HepG2 (cell line): ENCODE data around the gene ATE1. TPM values are rescaled to one million over a fixed set of nuclear protein-coding genes. Genes with fewer than 3 reads are reported as not detected.

Experiments used
- CREM ChIP-seq, 2 experiments: sonication (generic) in 1 of 2; formaldehyde crosslinking in 1 of 2; IDR thresholded peaks; 2 replicates each; pipeline versions ENCODE4 v1.4.0 to v1.6.1; 2016 to 2020; ENCODE audit warnings: antibody characterized with exemption in 1 of 2, mild to moderate bottlenecking in 1 of 2, missing genetic modification reagents in 1 of 2
- FOXP4 ChIP-seq: sonication (generic); formaldehyde crosslinking; IDR thresholded peaks from 2 replicates; pipeline ENCODE4 v1.4.0; 2020; ENCODE audit warnings: missing genetic modification reagents
- KIAA2018 ChIP-seq: sonication (generic); formaldehyde crosslinking; IDR thresholded peaks from 2 replicates; pipeline ENCODE4 v1.5.0; 2020; ENCODE audit warnings: mild to moderate bottlenecking, missing genetic modification reagents, borderline replicate concordance
- NFE2L2 ChIP-seq: fragments of 150-350 bp; IDR thresholded peaks from 2 replicates; pipeline ENCODE4 v1.6.1; 2014; ENCODE audit warnings: low read length
- RBM39 ChIP-seq: fragments of 200-400 bp; formaldehyde crosslinking; IDR thresholded peaks from one replicate; pipeline ENCODE4 v1.6.1; 2018; ENCODE audit warnings: antibody characterized with exemption, mild to moderate bottlenecking, low read depth, low read length; ENCODE audit not compliant: poor library complexity, severe bottlenecking
- RXRA ChIP-seq: sonication (generic); formaldehyde crosslinking; IDR thresholded peaks from 2 replicates; pipeline ENCODE4 v1.5.1; 2020; ENCODE audit warnings: missing genetic modification reagents
- TAF15 ChIP-seq: fragments of 200-400 bp; formaldehyde crosslinking; IDR thresholded peaks from one replicate; pipeline ENCODE4 v1.6.1; 2018; ENCODE audit warnings: mild to moderate bottlenecking, low read depth, low read length; ENCODE audit not compliant: poor library complexity, severe bottlenecking
- TIGD3 ChIP-seq: sonication (generic); formaldehyde crosslinking; IDR thresholded peaks from 2 replicates; pipeline ENCODE4 v1.5.1; 2020; ENCODE audit warnings: mild to moderate bottlenecking, missing genetic modification reagents, borderline replicate concordance
- ZNF317 ChIP-seq: sonication (generic); formaldehyde crosslinking; IDR thresholded peaks from 2 replicates; pipeline ENCODE4 v1.5.0; 2020; ENCODE audit warnings: mild to moderate bottlenecking, missing genetic modification reagents
- ZNF784 ChIP-seq: sonication (generic); formaldehyde crosslinking; IDR thresholded peaks from 2 replicates; pipeline ENCODE4 v1.5.1; 2020; ENCODE audit warnings: missing genetic modification reagents, mild to moderate bottlenecking, borderline replicate concordance
- ZNF800 ChIP-seq: sonication (generic); formaldehyde crosslinking; IDR thresholded peaks from 2 replicates; pipeline ENCODE4 v1.4.0; 2020; ENCODE audit warnings: missing genetic modification reagents
- ZSCAN9 ChIP-seq: IDR thresholded peaks from 2 replicates; pipeline ENCODE4 v1.6.1; 2016; ENCODE audit warnings: borderline replicate concordance
- polyA plus RNA-seq, 8 experiments: library from polyadenylated mRNA; depleted of rRNA in 3 of 8; stranded (reverse) in 7 of 8; unstranded in 1 of 8; fragments of >200 nt; fragmentation: Illumina TruSeq in 4 of 8; extraction: Trizol in 4 of 8; gene quantifications; 2 replicates each; pipeline versions ENCODE4 v1.2.1 to v1.2.3, GENCODE V29; 2011 to 2016; ENCODE audit warnings: low read depth in 4 of 8, missing spikeins in 1 of 8, mixed read lengths in 1 of 8; ENCODE audit not compliant: insufficient read depth in 1 of 8
- total RNA-seq, 5 experiments: library from RNA; depleted of rRNA; stranded (reverse); fragments of >200 nt; fragmentation: Illumina TruSeq; extraction: Trizol; gene quantifications; 2 replicates each; pipeline ENCODE4 v1.2.3, GENCODE V29; 2016; ENCODE audit warnings: low read depth in 1 of 5

The ATE1 gene
- total and polyA plus RNA-seq, 2 of the 13 experiments (the other 11 are each of a cell fraction or from before 2014, with no cell fraction given): 17.5 to 42.2 TPM

- TF ChIP-seq ZNF784 (CRISPR knock-in tag) (peak; percentile 63; the same call in 1 of the 2 replicates), KIAA2018 (CRISPR knock-in tag) (no peak), ZSCAN9 (CRISPR knock-in tag) (no peak), TIGD3 (CRISPR knock-in tag) (no peak), CREM (IDR thresholded peaks at IDR 0.05) (no peak), CREM (CRISPR knock-in tag; IDR thresholded peaks at IDR 0.05) (no peak), TAF15 (peak; percentile 36), ZNF317 (CRISPR knock-in tag) (no peak), RBM39 (peak; percentile 80), FOXP4 (CRISPR knock-in tag) (no peak), NFE2L2 (no peak), RXRA (CRISPR knock-in tag) (no peak), ZNF800 (CRISPR knock-in tag) (no peak)
These were observed at the start of gene ATE1 (continued) for GRCh38 chr10:121927841-121928527.
